ENCODE measurements around the gene ECPAS.
"Not testable (repeated sequence)": the region's sequence is repeated elsewhere in the genome, so short reads cannot be mapped to it uniquely, and the experiment has no call there.

ECPAS gene, protein sequence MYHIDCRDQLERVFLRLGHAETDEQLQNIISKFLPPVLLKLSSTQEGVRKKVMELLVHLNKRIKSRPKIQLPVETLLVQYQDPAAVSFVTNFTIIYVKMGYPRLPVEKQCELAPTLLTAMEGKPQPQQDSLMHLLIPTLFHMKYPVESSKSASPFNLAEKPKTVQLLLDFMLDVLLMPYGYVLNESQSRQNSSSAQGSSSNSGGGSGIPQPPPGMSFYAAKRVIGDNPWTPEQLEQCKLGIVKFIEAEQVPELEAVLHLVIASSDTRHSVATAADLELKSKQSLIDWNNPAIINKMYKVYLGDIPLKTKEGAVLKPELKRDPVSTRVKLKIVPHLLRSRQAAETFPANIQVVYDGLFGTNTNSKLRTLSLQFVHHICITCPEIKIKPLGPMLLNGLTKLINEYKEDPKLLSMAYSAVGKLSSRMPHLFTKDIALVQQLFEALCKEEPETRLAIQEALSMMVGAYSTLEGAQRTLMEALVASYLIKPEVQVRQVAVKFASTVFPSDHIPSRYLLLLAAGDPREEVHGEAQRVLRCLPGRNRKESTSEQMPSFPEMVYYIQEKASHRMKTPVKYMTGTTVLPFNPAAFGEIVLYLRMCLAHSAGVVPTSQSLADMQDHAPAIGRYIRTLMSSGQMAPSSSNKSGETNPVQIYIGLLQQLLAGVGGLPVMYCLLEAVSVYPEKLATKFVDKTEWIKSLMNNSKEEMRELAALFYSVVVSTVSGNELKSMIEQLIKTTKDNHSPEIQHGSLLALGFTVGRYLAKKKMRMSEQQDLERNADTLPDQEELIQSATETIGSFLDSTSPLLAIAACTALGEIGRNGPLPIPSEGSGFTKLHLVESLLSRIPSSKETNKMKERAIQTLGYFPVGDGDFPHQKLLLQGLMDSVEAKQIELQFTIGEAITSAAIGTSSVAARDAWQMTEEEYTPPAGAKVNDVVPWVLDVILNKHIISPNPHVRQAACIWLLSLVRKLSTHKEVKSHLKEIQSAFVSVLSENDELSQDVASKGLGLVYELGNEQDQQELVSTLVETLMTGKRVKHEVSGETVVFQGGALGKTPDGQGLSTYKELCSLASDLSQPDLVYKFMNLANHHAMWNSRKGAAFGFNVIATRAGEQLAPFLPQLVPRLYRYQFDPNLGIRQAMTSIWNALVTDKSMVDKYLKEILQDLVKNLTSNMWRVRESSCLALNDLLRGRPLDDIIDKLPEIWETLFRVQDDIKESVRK (N-terminal part only)

GRCh38 chr9:111483858-111484571 lies at the start of gene ECPAS:
Gene ECPAS, minus strand, starts transcription at chr9:111484383. Its CDS starts 11,465 bp downstream, at chr9:111472918.
- peak; percentile 57 for DNase-seq

- DNase-seq, result no peak
Measured at GRCh38 chr9:111533099-111533790, 49.1 kb upstream of the ECPAS start.

DNA sequence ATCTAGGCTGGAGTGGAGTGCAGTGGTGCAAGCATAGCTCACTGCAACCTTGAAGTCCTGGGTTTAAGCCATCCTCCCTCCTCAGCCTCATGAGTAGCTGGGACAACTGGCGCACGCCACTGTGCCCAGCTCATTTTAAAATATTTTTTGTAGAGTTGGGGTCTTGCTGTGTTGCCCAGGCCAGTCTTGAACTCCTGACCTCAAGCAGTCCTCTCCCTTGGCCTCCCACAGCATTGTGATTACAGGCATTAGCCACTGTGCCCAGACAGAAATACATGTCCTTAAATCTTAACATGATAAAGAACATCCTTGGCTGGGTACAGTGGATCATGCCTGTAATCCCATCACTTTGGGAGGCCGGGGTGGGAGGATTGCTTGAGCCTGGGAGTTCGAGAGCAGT lies 47.5 kb upstream of the ECPAS start:
- no peak for DNase-seq

- no peak for DNase-seq
Measured at GRCh38 chr9:111529787-111530186, 45.6 kb upstream of the ECPAS start.

DNA sequence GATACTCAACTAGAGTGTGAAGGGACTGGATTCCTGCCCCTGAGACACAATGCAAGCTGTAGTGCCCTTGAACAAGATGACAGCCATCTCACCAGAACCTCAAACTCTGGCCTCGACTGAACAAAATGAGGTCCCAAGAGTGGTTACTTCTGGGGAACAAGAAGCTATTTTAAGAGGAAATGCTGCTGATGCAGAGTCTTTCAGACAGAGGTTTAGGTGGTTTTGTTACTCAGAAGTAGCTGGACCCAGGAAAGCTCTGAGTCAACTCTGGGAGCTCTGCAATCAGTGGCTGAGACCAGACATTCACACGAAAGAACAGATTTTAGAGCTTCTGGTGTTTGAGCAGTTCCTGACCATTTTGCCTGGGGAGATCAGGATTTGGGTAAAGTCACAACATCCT lies 43.2 kb upstream of the ECPAS start:
- peak; percentile 33 for DNase-seq

- no peak for DNase-seq
Measured at GRCh38 chr9:111525056-111525977, 41.1 kb upstream of the ECPAS start, which contains the start of gene ZNF483. Gene ZNF483, plus strand, starts transcription at chr9:111525179. Its CDS starts 2,217 bp downstream, at chr9:111527396.

DNA sequence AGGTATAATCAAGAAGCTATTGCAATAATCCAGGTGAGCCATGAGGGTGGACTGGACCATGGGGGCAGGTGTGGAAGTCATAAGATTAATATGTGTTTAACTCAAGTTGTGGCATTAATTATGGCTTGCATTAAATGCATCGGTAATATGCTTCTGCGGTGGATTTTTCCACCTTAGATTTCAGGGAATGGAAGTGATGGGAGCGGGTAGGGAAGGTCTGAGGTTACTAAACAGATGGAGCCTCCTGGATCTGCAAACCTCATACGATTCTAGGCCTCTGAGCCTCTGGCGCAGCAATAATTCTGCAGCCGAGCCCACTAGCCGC lies 40.5 kb upstream of the ECPAS start:
- DNase-seq, result no peak

DNA sequence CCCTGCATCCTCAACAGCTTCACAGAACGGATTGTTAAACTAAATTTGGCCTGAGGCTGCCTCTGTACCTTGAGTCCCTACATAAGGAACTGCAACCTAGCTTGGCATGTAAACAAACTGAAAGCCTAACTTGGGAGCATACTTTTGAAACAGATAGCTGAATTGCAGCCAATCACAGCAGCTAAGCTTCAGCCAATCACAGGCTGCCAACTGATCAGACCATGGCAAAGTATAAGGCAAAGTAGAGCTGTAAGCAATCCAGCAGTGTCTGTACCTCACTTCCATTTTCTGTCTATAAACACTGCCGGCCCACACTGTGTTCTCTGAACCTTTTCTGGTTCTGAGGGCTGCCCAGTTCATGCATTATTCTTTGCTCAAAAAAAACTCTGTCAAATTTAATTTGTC lies 31.9 kb upstream of the ECPAS start:
- DNase-seq, result no peak

DNA sequence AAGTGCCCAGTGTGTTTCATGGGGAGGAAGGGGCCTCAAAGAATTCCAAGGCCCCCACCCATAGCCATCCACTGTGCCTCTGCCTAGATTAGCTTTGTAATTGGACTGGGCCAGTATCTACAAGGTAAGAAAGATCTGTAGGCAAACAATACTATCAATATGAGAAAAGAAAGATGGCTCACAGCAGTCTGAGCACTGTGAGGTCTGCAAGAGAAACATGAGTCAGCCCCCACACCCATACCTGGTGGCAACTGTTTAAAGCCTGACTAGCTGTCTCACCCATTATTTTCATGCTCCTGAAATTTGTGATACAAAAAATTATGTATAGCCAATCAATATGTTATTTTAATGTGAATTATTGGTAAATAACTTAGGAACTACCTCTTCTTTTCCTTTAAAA lies 30.8 kb upstream of the ECPAS start:
- no peak for DNase-seq

GRCh38 chr9:111511581-111511980 lies 27.4 kb upstream of the ECPAS start:
- DNase-seq, result not testable (repeated sequence)

DNA sequence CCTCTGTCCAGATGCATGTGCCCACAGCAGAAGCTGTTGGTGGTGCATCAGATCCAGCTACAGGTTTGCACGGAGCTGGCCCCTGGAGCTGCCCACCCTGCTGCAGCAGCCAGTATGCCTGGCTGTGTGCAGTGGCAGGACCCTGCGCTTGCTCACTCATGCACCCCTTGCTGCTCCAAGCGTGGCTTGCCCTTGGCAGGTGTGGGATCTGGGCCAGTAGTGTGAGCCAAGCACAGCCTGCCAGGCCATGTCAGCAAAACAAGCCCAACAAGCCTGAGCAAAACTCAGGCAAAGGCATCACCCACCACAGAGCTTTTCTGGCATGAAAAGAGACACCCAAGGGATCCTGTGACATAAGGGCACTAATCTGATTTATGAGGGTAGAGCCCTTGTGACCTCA lies 18.3 kb upstream of the ECPAS start:
- no peak for DNase-seq

DNA sequence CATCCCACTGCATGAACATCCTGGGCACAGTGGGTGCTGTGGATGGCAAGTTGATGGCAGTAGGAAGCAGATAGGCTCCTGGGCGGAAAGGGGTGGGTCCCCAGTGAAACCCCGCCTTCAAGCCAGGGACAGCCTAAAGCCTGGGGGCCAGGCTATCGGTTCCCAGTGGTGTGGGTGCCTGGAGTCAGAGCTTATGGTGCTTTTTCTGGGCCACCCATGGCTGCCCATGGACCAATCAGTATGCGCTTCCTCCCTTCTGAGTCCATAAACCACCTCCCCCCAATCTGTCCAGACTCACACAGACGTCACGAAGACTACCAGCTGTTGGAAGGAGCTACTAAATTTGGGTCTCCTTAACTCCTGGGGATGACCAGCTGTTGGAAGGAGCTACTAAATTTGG lies 17.5 kb upstream of the ECPAS start:
- no peak for DNase-seq

- no peak for DNase-seq
Measured at GRCh38 chr9:111501005-111501562, 16.9 kb upstream of the ECPAS start.

DNA sequence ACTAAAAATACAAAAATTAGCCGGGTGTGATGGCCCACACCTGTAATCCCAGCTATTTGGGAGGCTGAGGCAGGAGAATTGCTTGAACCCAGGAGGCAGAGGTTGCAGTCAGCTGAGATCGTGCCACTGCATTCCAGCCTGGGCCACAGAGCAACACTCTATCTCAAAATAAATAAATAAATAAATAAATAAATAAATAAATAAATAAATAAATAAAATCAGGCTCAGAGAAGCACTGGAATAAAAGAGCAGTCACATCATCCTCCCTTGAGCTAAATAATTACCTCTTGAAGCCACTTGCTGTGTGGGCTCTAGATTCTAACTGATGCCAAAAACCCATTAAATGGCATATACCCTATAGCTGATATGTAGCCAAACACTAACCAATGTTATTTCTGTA lies 13.0 kb upstream of the ECPAS start:
- not testable (repeated sequence) for DNase-seq

DNA sequence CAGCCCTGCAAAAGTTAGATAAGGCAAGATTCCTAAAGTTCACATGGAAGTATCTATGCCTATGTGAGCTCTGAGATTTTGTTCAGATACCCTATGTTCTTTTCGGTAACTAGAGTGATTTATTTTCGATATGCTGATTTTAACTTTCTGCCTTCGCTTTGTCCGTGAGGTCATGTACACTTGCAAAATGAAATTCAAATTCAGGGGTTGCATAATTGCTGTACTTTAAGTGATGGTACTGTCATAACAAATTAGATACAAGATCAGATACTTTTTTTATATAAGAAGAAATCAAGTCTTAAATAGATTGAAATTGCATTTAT lies 350 bp upstream of the ECPAS start:
- no peak for DNase-seq

DNA sequence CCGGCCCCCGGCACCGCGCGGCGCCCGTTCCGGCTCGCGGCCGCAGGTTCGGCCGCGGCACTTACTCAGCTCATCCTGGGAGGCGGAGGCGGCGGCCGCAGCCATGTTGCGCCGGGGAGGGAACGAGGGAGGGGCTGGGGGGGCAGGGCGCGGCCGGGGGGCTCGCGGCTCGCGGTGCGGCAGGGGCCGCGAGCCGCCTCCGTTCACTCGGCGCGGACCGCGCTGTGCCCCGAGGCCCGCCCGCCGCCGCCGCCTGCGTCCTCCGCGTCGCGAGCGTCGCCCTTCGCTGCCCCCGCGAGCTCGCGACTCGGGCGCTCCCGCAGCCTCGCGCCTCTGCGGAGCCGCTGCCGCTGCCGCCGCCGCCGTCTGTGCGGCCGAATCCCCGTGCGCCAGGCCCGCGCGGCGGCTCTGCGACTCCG lies 735 bp downstream of the ECPAS start:
- DNase-seq, result no peak

- DNase-seq, result peak; percentile 42
Measured at GRCh38 chr9:111482694-111483438, 1.3 kb downstream of the ECPAS start.

DNA sequence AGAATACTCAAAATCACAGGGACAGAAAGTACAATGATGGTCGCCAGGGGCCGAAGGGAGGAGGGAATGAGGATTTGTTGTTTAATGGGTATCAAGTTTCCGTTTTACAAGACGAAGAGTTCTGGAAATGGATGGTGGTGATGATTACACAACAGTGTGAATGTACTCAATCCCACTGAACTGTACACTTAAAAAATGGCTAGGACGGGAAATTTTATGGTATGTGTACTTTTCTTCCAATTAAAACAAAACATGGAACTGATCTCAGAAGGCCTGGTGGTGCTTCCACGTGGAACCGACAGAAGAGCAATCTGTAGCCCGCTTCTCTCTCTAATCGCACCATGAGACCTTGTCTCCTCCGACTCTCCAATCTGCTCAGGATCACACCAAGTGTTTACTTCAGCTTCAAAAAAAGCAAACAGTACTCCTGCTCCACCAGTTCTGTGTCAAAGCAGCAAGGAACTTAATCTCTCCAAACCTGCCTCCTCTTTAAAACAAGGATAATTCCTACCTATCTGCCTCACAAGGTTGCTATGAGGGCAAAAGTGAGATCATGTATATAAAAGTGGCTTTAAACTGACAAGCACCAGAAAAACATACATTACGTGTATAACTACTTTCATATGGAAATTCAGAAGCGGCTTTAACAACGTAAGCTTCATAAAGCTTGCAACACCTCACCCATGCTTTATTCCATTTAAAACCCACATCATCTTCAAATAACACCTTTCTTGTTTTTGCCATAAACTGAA lies 2.1 kb downstream of the ECPAS start:
- peak; percentile 25 for DNase-seq

- no peak for DNase-seq
Measured at GRCh38 chr9:111477677-111478076, 6.5 kb downstream of the ECPAS start.
